Neural crest cell (in vitro differentiated cells): ENCODE results near the gene DNAJC6. TPM values are rescaled to one million over a fixed set of nuclear protein-coding genes. Genes with fewer than 3 reads are reported as not detected.

Experiments used
- DNase-seq: peaks from one replicate; pipeline ENCODE4 v3.0.0; 2021; ENCODE audit warnings: low read depth, mixed read lengths, low spot score
- H3K27ac Mint-ChIP-seq: one replicate; pipeline ENCODE4 v1.8.0; 2021; ENCODE audit warnings: mild to moderate bottlenecking, mixed read lengths; ENCODE audit not compliant: unreplicated experiment
- H3K27me3 Mint-ChIP-seq: 2 replicates; pipeline ENCODE4 v1.8.0; 2021; ENCODE audit warnings: low read depth, mild to moderate bottlenecking, mixed read lengths
- H3K36me3 Mint-ChIP-seq: 2 replicates; pipeline ENCODE4 v1.8.0; 2021; ENCODE audit warnings: low read depth, mild to moderate bottlenecking, mixed read lengths
- H3K4me1 Mint-ChIP-seq: 2 replicates; pipeline ENCODE4 v1.8.0; 2021; ENCODE audit warnings: mixed read lengths
- H3K4me3 Mint-ChIP-seq: one replicate; pipeline ENCODE4 v1.8.0; 2021; ENCODE audit warnings: mild to moderate bottlenecking, mixed read lengths
- H3K9me3 Mint-ChIP-seq: 2 replicates; pipeline ENCODE4 v1.8.0; 2021; ENCODE audit warnings: mixed read lengths
- total RNA-seq: library from RNA; stranded (reverse); gene quantifications from 2 replicates; pipeline ENCODE4 v1.2.1, GENCODE V29; 2021
- TF ChIP-seq, protein P1 (sequence below): fragments of 200-600 bp; sonication (generic); conservative IDR thresholded peaks from 2 replicates; pipeline ENCODE4 v1.5.0; 2021; ENCODE audit warnings: antibody characterized with exemption, mild to moderate bottlenecking

The DNAJC6 gene
- total RNA-seq, 1 donor from 2014 or later = 2.4 TPM

DNA sequence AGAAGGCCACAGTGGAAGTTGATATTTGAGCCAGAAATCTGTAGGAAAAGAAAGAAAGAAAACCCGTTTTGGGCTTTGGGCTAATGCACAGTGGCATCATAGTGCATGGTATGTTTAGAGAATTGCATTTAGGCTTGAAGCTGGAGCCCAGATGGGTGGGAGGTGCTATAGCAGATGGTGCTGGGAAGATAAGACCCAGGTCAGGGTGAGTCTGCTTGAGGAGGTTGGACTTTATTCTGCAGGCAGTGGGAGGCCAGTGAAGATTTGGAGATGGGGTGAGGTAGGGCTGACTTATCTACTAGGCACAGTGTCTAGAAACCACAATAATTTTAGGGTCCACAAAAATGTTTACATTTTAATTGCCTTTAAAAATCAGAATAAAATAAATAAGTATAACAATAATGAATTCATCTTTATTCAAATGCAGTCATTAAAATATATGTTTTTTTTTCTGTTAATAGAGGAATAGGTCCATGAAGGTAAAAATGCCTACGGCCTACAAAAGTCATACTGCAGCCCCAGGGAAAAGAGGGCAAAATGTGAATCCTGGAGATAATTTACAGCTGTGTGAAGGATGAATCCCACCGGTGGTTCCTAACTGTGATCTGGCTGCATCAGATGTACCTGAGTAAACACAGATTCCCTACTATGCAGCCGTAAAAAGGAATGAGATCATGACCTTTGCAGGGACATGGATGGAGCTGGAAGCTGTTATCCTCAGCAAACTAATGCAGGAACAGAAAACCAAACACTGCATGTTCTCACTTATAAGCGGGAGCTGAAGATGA is 8.7 kb downstream of the DNAJC6 start:
- no peak for DNase-seq
- Mint-ChIP-seq H3K4me3 (no peak overlapping the region), H3K27me3 (peaks cover 30% of the 10 kb centered on the region), H3K4me1 (no peaks in the 10 kb centered on the region), H3K27ac (no peak overlapping the region), H3K36me3 (no peaks in the 10 kb centered on the region), H3K9me3 (peaks cover 2% of the 10 kb centered on the region)
- TF ChIP-seq, protein P1, sequence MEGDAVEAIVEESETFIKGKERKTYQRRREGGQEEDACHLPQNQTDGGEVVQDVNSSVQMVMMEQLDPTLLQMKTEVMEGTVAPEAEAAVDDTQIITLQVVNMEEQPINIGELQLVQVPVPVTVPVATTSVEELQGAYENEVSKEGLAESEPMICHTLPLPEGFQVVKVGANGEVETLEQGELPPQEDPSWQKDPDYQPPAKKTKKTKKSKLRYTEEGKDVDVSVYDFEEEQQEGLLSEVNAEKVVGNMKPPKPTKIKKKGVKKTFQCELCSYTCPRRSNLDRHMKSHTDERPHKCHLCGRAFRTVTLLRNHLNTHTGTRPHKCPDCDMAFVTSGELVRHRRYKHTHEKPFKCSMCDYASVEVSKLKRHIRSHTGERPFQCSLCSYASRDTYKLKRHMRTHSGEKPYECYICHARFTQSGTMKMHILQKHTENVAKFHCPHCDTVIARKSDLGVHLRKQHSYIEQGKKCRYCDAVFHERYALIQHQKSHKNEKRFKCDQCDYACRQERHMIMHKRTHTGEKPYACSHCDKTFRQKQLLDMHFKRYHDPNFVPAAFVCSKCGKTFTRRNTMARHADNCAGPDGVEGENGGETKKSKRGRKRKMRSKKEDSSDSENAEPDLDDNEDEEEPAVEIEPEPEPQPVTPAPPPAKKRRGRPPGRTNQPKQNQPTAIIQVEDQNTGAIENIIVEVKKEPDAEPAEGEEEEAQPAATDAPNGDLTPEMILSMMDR = no peak

DNA sequence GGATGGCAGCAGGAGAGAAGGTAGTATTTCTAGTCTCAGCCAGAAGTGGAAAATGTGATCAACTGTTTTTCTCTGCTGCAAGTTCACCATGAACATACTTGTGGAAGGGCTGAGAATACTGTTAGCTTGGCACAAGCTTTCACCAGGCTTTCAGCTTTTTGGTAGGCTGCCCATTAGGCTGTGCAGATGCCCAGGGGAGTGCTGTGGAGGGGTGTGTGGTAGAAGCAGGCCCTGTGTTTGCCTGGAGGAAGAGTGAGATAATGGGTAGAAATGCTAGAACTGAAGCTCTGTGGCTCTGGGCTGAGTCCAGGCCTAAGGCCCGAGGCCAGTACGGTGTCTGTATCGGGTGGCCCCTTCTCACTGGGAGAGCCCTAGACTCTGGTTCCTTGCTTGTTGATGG is 9.8 kb downstream of the DNAJC6 start:
- Mint-ChIP-seq H3K36me3 (no peaks in the 10 kb centered on the region), H3K4me3 (no peak overlapping the region), H3K27me3 (peaks cover 23% of the 10 kb centered on the region), H3K27ac (no peak overlapping the region), H3K9me3 (peaks cover 2% of the 10 kb centered on the region), H3K4me1 (no peaks in the 10 kb centered on the region)
- TF ChIP-seq, protein P1 = no peak
- no peak for DNase-seq

DNA sequence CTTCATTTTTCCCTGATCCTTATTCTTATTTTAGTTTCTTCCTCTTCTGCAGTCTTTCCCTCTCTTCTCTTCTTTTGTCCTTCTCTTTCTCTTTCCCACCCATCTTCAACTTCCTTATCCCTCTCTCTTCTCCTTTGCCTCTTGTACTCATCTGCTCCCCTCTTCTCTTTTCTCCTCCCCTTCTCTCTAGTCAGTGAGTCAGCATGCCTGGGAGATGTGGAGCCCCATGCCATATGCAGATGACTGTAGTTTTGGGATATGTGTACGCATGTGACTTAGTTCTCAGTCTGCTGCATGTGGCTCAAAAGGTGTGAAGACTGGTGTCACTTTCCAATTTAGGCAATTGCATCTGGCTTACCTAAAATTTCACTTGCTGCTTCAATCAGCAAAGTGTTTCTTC is 10.4 kb downstream of the DNAJC6 start:
- no peak for DNase-seq
- Mint-ChIP-seq H3K4me3 (no peak overlapping the region), H3K9me3 (peaks cover 2% of the 10 kb centered on the region), H3K4me1 (no peaks in the 10 kb centered on the region), H3K27ac (no peak overlapping the region), H3K27me3 (peaks cover 19% of the 10 kb centered on the region), H3K36me3 (no peaks in the 10 kb centered on the region)
- TF ChIP-seq, protein P1 = no peak

DNA sequence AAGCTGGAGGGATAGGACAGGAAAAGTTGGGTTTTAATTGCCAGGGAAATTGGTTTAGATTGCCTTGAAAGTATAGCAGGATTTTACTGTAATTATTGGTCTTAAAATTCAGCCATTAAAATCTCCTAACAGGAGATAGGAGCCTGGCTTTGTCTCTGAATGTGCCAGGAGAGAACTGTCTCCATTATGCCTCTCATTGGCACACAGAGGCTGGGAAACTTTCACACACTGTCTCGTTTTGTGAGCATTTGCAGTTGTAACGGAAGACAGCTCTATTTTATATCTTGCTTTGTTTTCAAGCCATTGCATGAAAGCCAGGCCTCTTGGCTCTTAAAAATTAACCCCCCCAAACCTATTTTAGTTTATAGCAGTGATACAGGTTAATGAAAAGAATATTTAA is 12.5 kb downstream of the DNAJC6 start:
- no peak overlapping the region for H3K27ac Mint-ChIP-seq
- H3K36me3 Mint-ChIP-seq = no peaks in the 10 kb centered on the region
- H3K27me3 Mint-ChIP-seq = peaks cover 13% of the 10 kb centered on the region

DNA sequence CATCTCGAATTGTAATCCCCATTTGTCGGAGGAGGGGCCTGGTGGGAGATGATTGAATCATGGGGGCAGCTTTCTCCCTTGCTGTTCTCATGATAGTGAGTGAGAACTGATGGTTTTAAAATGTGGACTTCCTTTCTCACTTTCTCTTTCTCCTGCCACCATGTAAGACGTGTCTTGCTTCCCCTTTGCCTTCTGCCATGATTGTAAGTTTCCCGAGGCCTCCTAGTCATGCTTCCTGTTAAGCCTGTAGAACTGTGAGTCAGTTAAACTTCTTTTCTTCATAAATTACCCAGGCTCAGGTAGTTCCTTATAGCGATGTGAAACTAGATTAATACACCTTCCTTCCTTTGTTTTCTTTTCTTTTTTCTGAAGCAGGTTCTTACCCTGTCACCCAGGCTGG is 13.9 kb downstream of the DNAJC6 start:
- H3K27me3 Mint-ChIP-seq = peaks cover 15% of the 10 kb centered on the region
- H3K27ac Mint-ChIP-seq = no peak overlapping the region
- no peak overlapping the region for H3K4me3 Mint-ChIP-seq
- no peak for DNase-seq
- TF ChIP-seq, protein P1 = no peak
- no peaks in the 10 kb centered on the region for H3K36me3 Mint-ChIP-seq
- H3K4me1 Mint-ChIP-seq = no peaks in the 10 kb centered on the region
- H3K9me3 Mint-ChIP-seq = peaks cover 2% of the 10 kb centered on the region

More for the DNA sequence above, 12.5 kb downstream of the DNAJC6 start:
- Mint-ChIP-seq H3K9me3 (peaks cover 2% of the 10 kb centered on the region), H3K4me1 (no peaks in the 10 kb centered on the region), H3K4me3 (no peak overlapping the region)
- DNase-seq = no peak
- TF ChIP-seq, protein P1 = no peak
